Upper lobe of left lung (tissue), 4 donors: ENCODE data around the gene BNC2.
A peak's percentile ranks its signal among the peaks of the same experiment; 100 is the strongest.

ENCODE experiments used
- CTCF ChIP-seq, 6 experiments: fragments of 450-650 bp in 4 of 6; fragments of 200-600 bp in 2 of 6; sonication (generic) in 2 of 6; IDR thresholded peaks; one replicate each; pipeline ENCODE4 v1.5.1; 2016 to 2019; ENCODE audit warnings: antibody characterized with exemption in 6 of 6
- EP300 ChIP-seq, 4 donors: sonication (generic); formaldehyde crosslinking; IDR thresholded peaks; one replicate each; pipeline ENCODE4 v1.5.1; 2017; ENCODE audit warnings: antibody characterized with exemption in 4 of 4, control low read depth in 2 of 4
- POLR2A ChIP-seq, 4 donors: fragments of 450-650 bp; IDR thresholded peaks; one replicate each; pipeline ENCODE4 v1.5.1; 2016 to 2017; ENCODE audit warnings: antibody characterized with exemption in 4 of 4, mild to moderate bottlenecking in 2 of 4
- POLR2AphosphoS5 ChIP-seq, 2 donors: sonication (generic); formaldehyde crosslinking; IDR thresholded peaks; one replicate each; pipeline ENCODE4 v1.5.1; 2017; ENCODE audit warnings: antibody characterized with exemption in 2 of 2

DNA sequence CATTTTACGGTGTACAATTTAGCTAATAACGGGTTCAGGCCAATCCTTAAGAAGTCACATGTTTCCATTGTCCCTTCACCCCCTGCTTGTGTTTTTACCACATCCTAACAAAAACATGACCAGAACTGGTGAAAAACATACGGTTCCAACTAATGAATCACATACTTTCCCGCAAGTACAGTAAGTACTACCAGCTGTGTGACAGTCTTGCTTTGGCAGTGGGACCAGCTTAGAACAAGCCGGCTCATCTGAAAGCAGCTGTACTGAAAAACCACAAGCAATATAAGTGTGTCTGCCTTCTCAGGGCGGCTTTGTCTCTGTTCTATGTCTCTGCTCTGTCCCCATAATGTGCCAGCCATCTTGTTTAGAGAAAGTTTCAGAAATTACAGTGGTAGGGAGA is 242.5 kb downstream of the BNC2 start:
- TF ChIP-seq CTCF (IDR thresholded peaks at IDR 0.05), result no peak
- no peak for TF ChIP-seq POLR2A (IDR thresholded peaks at IDR 0.05)
- TF ChIP-seq POLR2AphosphoS5 (IDR thresholded peaks at IDR 0.05), result peak in 1 of 2 donors; percentile 83
- TF ChIP-seq EP300 (IDR thresholded peaks at IDR 0.05), result peak in 1 of 4 donors; percentile 8
